H1 (cell line): ENCODE results near the gene KANSL1. TPM values are rescaled to one million over a fixed set of nuclear protein-coding genes. Genes with fewer than 3 reads are reported as not detected.

ENCODE experiments used
- CTCF ChIA-PET: fragments of 300-600 bp; sonication (Branson Sonifier 250); formaldehyde crosslinking; loops from one replicate; lab custom pipeline; 2021; ENCODE audit not compliant: partially characterized antibody; lab: Charles Lee
- POLR2A ChIA-PET: fragments of 300-600 bp; sonication (Branson Sonifier 250); formaldehyde crosslinking; loops from one replicate; lab custom pipeline; 2021; ENCODE audit warnings: inconsistent platforms; ENCODE audit not compliant: partially characterized antibody; lab: Charles Lee
- DNase-seq, 2 experiments: peaks; one replicate each; pipeline versions ENCODE4 v3.0.0 to v3.0.0-alpha.2; 2010 to 2022; ENCODE audit warnings: low spot score in 2 of 2, low read depth in 1 of 2, mixed read lengths in 1 of 2
- FAIRE-seq: peaks from 2 replicates; lab custom pipeline; 2011; peaks lifted over from hg19 to GRCh38; lab: Jason Lieb, UNC
- H2AFZ ChIP-seq: 2 replicates; pipeline ENCODE4 v1.8.1; 2012; ENCODE audit warnings: low read length, inconsistent platforms
- H2AK5ac ChIP-seq: 2 replicates; pipeline ENCODE4 v1.6.1; 2013; ENCODE audit warnings: low read depth, low read length
- H2BK120ac ChIP-seq: replicated peaks from 2 replicates; pipeline ENCODE3; 2013; ENCODE audit warnings: low read depth, low read length, inconsistent platforms
- H2BK12ac ChIP-seq: 2 replicates; pipeline ENCODE4 v1.6.1; 2013; ENCODE audit warnings: low read depth, low read length
- H2BK15ac ChIP-seq: 2 replicates; pipeline ENCODE4 v1.6.1; 2013; ENCODE audit warnings: low read length
- H2BK20ac ChIP-seq: 2 replicates; pipeline ENCODE4 v1.6.1; 2013; ENCODE audit warnings: low read length
- H2BK5ac ChIP-seq: 2 replicates; pipeline ENCODE4 v1.6.1; 2013; ENCODE audit warnings: low read depth, low read length
- H3K14ac ChIP-seq: 2 replicates; pipeline ENCODE4 v1.6.1; 2013; ENCODE audit warnings: inconsistent platforms; ENCODE audit not compliant: insufficient read length
- H3K18ac ChIP-seq: 2 replicates; pipeline ENCODE4 v1.6.1; 2013; ENCODE audit warnings: low read length; ENCODE audit errors: extremely low read depth
- H3K23ac ChIP-seq: 2 replicates; pipeline ENCODE4 v1.6.1; 2013; ENCODE audit warnings: inconsistent platforms; ENCODE audit not compliant: insufficient read length
- H3K23me2 ChIP-seq: 2 replicates; pipeline ENCODE4 v1.6.1; 2013; ENCODE audit warnings: low read depth, low read length
- H3K27ac ChIP-seq: 2 replicates; pipeline ENCODE4 v1.6.1; 2011; ENCODE audit warnings: low read depth, low read length, inconsistent platforms
- H3K27me3 ChIP-seq, 4 experiments: replicated peaks in 1 of 4; 1 replicate in 1 of 4; 2 replicates in 3 of 4; pipeline versions ENCODE4 v1.6.1 to v1.8.1; 2011 to 2013; ENCODE audit warnings: low read length in 3 of 4, mild to moderate bottlenecking in 3 of 4, inconsistent platforms in 2 of 4, mixed read lengths in 2 of 4, moderate library complexity in 1 of 4; ENCODE audit not compliant: control insufficient read depth in 3 of 4, insufficient read depth in 3 of 4; ENCODE audit errors: extremely low read depth in 1 of 4
- H3K36me3 ChIP-seq, 4 experiments: 2 replicates each; pipeline versions ENCODE4 v1.6.1 to v1.8.1; 2011 to 2013; ENCODE audit warnings: mild to moderate bottlenecking in 4 of 4, low read length in 3 of 4, moderate library complexity in 2 of 4, control low read depth in 1 of 4, inconsistent platforms in 1 of 4; ENCODE audit not compliant: insufficient read depth in 4 of 4, control insufficient read depth in 2 of 4
- H3K4ac ChIP-seq: replicated peaks from 2 replicates; pipeline ENCODE3; 2013; ENCODE audit warnings: low read length, low read depth, mixed read lengths, inconsistent platforms; ENCODE audit not compliant: insufficient read length
- H3K4me1 ChIP-seq, 4 experiments: replicated peaks in 1 of 4; 1 replicate in 1 of 4; 2 replicates in 3 of 4; pipeline versions ENCODE4 v1.6.1 to v1.8.1; 2011 to 2013; ENCODE audit warnings: low read length in 3 of 4, inconsistent platforms in 2 of 4, mixed read lengths in 1 of 4; ENCODE audit not compliant: insufficient read depth in 4 of 4, control insufficient read depth in 3 of 4
- H3K4me2 ChIP-seq, 2 experiments: 2 replicates each; pipeline versions ENCODE4 v1.6.1 to v1.8.1; 2011 to 2013; ENCODE audit warnings: low read depth in 2 of 2, low read length in 2 of 2, control low read depth in 1 of 2, inconsistent platforms in 1 of 2, mild to moderate bottlenecking in 1 of 2; ENCODE audit not compliant: insufficient read depth in 1 of 2
- H3K4me3 ChIP-seq, 4 experiments: fragments of 200-600, 300-600 bp in 1 of 4; sonication (generic), shearing (Covaris generic), sonication (Bioruptor Twin) in 1 of 4; 2 replicates each; pipeline versions ENCODE4 v1.5.1 to v1.8.1; 2011 to 2016; ENCODE audit warnings: low read length in 4 of 4, low read depth in 3 of 4, control low read depth in 2 of 4, inconsistent platforms in 2 of 4, mild to moderate bottlenecking in 2 of 4, mixed read lengths in 1 of 4, moderate library complexity in 1 of 4; ENCODE audit not compliant: insufficient read depth in 2 of 4; ENCODE audit errors: extremely low read depth in 1 of 4
- H3K56ac ChIP-seq: replicated peaks from 2 replicates; pipeline ENCODE3; 2013; ENCODE audit warnings: low read depth, mild to moderate bottlenecking, mixed read lengths, low read length, inconsistent platforms; ENCODE audit not compliant: insufficient read length
- H3K79me1 ChIP-seq: 2 replicates; pipeline ENCODE4 v1.6.1; 2013; ENCODE audit warnings: low read depth, low read length, control low read depth
- H3K79me2 ChIP-seq, 2 experiments: 2 replicates each; pipeline versions ENCODE4 v1.6.1 to v1.8.1; 2012 to 2013; ENCODE audit warnings: low read length in 2 of 2, mild to moderate bottlenecking in 2 of 2, inconsistent platforms in 1 of 2; ENCODE audit not compliant: insufficient read depth in 2 of 2, control insufficient read depth in 1 of 2
- H3K9ac ChIP-seq, 4 experiments: replicated peaks in 1 of 4; 1 replicate in 1 of 4; 2 replicates in 3 of 4; pipeline versions ENCODE4 v1.6.1 to v1.8.1; 2011 to 2013; ENCODE audit warnings: low read depth in 3 of 4, low read length in 3 of 4, control low read depth in 2 of 4, mild to moderate bottlenecking in 2 of 4, moderate library complexity in 2 of 4, inconsistent platforms in 1 of 4; ENCODE audit errors: extremely low read depth in 1 of 4
- H3K9me3 ChIP-seq, 2 experiments: 2 replicates each; pipeline versions ENCODE4 v1.6.1 to v1.8.1; 2012 to 2013; ENCODE audit warnings: mild to moderate bottlenecking in 2 of 2, moderate library complexity in 2 of 2, control low read depth in 1 of 2, inconsistent platforms in 1 of 2, low read depth in 1 of 2, low read length in 1 of 2, mixed read lengths in 1 of 2; ENCODE audit not compliant: insufficient read depth in 2 of 2
- H4K20me1 ChIP-seq, 2 experiments: replicated peaks in 1 of 2; 2 replicates each; pipeline versions ENCODE3 to v1.8.1; 2011 to 2013; ENCODE audit warnings: inconsistent platforms in 2 of 2, low read length in 2 of 2, mild to moderate bottlenecking in 1 of 2; ENCODE audit not compliant: insufficient read depth in 2 of 2, control insufficient read depth in 1 of 2
- H4K5ac ChIP-seq: 2 replicates; pipeline ENCODE4 v1.6.1; 2013; ENCODE audit warnings: low read length, low read depth, mixed read lengths, inconsistent platforms; ENCODE audit not compliant: insufficient read length
- H4K8ac ChIP-seq: 2 replicates; pipeline ENCODE4 v1.8.0; 2013; ENCODE audit warnings: mild to moderate bottlenecking, moderate library complexity, low read length, inconsistent platforms; ENCODE audit not compliant: insufficient read depth; ENCODE audit errors: extremely low read depth
- H4K91ac ChIP-seq: replicated peaks from 2 replicates; pipeline ENCODE3; 2013; ENCODE audit warnings: low read length, mixed read lengths, inconsistent platforms; ENCODE audit not compliant: insufficient read length
- BACH1 ChIP-seq: IDR thresholded peaks from 2 replicates; pipeline ENCODE4 v1.6.1; 2012; ENCODE audit warnings: low read length, improper control_type of control experiment
- CHD1 ChIP-seq: IDR thresholded peaks from 2 replicates; pipeline ENCODE4 v1.6.1; 2012; ENCODE audit warnings: low read depth, low read length, improper control_type of control experiment
- JUND ChIP-seq: IDR thresholded peaks from 2 replicates; pipeline ENCODE4 v1.6.1; 2011; ENCODE audit warnings: mild to moderate bottlenecking, improper control_type of control experiment, low read length
- POLR2AphosphoS5 ChIP-seq: IDR thresholded peaks from 2 replicates; pipeline ENCODE4 v1.6.1; 2011; ENCODE audit warnings: low read depth, low read length
- RAD21 ChIP-seq, 2 experiments: IDR thresholded peaks in 1 of 2; conservative IDR thresholded peaks in 1 of 2; 2 replicates each; pipeline ENCODE4 v1.6.1; 2011; ENCODE audit warnings: low read depth in 2 of 2, low read length in 2 of 2, improper control_type of control experiment in 1 of 2, inconsistent platforms in 1 of 2, mild to moderate bottlenecking in 1 of 2, moderate library complexity in 1 of 2
- RXRA ChIP-seq: IDR thresholded peaks from 2 replicates; pipeline ENCODE4 v1.6.1; 2011; ENCODE audit warnings: low read depth, mild to moderate bottlenecking, low read length, moderate library complexity; ENCODE audit not compliant: insufficient read depth
- SIN3A ChIP-seq, 2 experiments: IDR thresholded peaks in 1 of 2; conservative IDR thresholded peaks in 1 of 2; 2 replicates each; pipeline ENCODE4 v1.6.1; 2011 to 2012; ENCODE audit warnings: low read length in 2 of 2, improper control_type of control experiment in 1 of 2, low read depth in 1 of 2, mild to moderate bottlenecking in 1 of 2
- SIX5 ChIP-seq: IDR thresholded peaks from 2 replicates; pipeline ENCODE4 v1.6.1; 2011; ENCODE audit warnings: mild to moderate bottlenecking, low read depth, low read length
- SP1 ChIP-seq: IDR thresholded peaks from 2 replicates; pipeline ENCODE4 v1.6.1; 2011; ENCODE audit warnings: low read depth, low read length
- SP2 ChIP-seq: IDR thresholded peaks from 2 replicates; pipeline ENCODE4 v1.6.1; 2012; ENCODE audit warnings: mild to moderate bottlenecking, low read length, inconsistent platforms
- SRF ChIP-seq: IDR thresholded peaks from 2 replicates; pipeline ENCODE4 v1.6.1; 2011; ENCODE audit warnings: mild to moderate bottlenecking, low read depth, low read length, moderate library complexity
- TBP ChIP-seq: IDR thresholded peaks from 2 replicates; pipeline ENCODE4 v1.6.1; 2011; ENCODE audit warnings: low read depth, low read length, improper control_type of control experiment
- TEAD4 ChIP-seq: IDR thresholded peaks from 2 replicates; pipeline ENCODE4 v1.6.1; 2012; ENCODE audit warnings: low read depth, low read length, inconsistent platforms, mixed read lengths
- whole genome bisulfite sequencing, 2 experiments: shearing (Covaris generic) in 1 of 2; methylation state at CpG; one replicate each; pipeline versions ENCODE4 v1.1.6 to v1.1.7; 2013 to 2015; ENCODE audit warnings: low lambda C conversion rate in 2 of 2, mixed read lengths in 2 of 2, inconsistent platforms in 1 of 2, low coverage in 1 of 2, missing lambda C conversion rate in 1 of 2; ENCODE audit not compliant: insufficient replicate concordance in 2 of 2, insufficient coverage in 1 of 2, insufficient read length in 1 of 2; ENCODE audit errors: extremely low coverage in 1 of 2, missing lambda C conversion rate in 1 of 2; 5-methylcytosine and 5-hydroxymethylcytosine counted together
- polyA plus RNA-seq, 7 experiments: library from polyadenylated mRNA; depleted of rRNA in 3 of 7; stranded (reverse) in 5 of 7; unstranded in 2 of 7; fragments of >200 nt in 5 of 7; fragments of 200-250 nt in 2 of 7; gene quantifications; 1 replicate in 5 of 7; 2 replicates in 1 of 7; 4 replicates in 1 of 7; pipeline versions ENCODE4 v1.2.1 to v1.2.3, GENCODE V29; 2011 to 2013; ENCODE audit warnings: missing spikeins in 2 of 7, mixed read lengths in 2 of 7
- total RNA-seq: library from RNA; stranded (reverse); fragmentation: NEBNext Ultra II Directional; extraction: Animal tissue kit (Norgen Biotek cat#: 25700); gene quantifications from 2 replicates; pipeline ENCODE4 v1.2.1, GENCODE V29; 2021
- TF ChIP-seq, protein P1 (sequence below): IDR thresholded peaks from 2 replicates; pipeline ENCODE4 v1.6.1; 2012; ENCODE audit warnings: inconsistent platforms

KANSL1 gene
- total and polyA plus RNA-seq, 2 of the 8 experiments (the other 6 are each of a cell fraction or from before 2014, with no cell fraction given) = 34.0 to 128 TPM

- H3K23ac ChIP-seq = no peak overlapping the region
- no peak overlapping the region for H2BK5ac ChIP-seq
- H3K27ac ChIP-seq = no peak overlapping the region
- H3K36me3 ChIP-seq = peaks cover 38 to 86% (median 74%) of the 10 kb centered on the region in 4 experiments
- H4K91ac ChIP-seq = no peak overlapping the region
- peaks cover 0 to 4% of the 10 kb centered on the region in 2 experiments; a peak in 1 of 4 replicates for H3K79me2 ChIP-seq
- no peaks in the 10 kb centered on the region for H3K4me1 ChIP-seq
- H3K9ac ChIP-seq = no peak overlapping the region
- no peak overlapping the region for H2BK120ac ChIP-seq
- 93% methylated on average over 12 of the region's 12 CpGs; no CpG with 5 or more reads in 1 of the 2 experiments for WGBS, 2 experiments
- no peak for FAIRE-seq
- no peak overlapping the region for H2BK20ac ChIP-seq
- H4K5ac ChIP-seq = no peak overlapping the region
- no peak overlapping the region for H2AK5ac ChIP-seq
- H3K14ac ChIP-seq = no peak overlapping the region
- no peak overlapping the region for H2BK12ac ChIP-seq
- no peak overlapping the region for H2BK15ac ChIP-seq
- H3K4me2 ChIP-seq = no peak overlapping the region
- no peaks in the 10 kb centered on the region for H3K23me2 ChIP-seq
- no peak overlapping the region; the same call in 1 of the 2 replicates for H4K8ac ChIP-seq
- DNase-seq = no peak
- H2AFZ ChIP-seq = no peak overlapping the region
- no peak overlapping the region for H3K4me3 ChIP-seq
- H4K20me1 ChIP-seq = peaks cover 0 to 11% of the 10 kb centered on the region in 2 experiments
- H3K79me1 ChIP-seq = no peaks in the 10 kb centered on the region
- CTCF ChIA-PET = interaction anchor here (1.2 to 3.5 kb wide), 6 partner anchors 10 to 36 kb away, joined by 3 to 15 read pairs (median 6); no protein-coding TSS in a partner anchor
- no peaks in the 10 kb centered on the region for H3K9me3 ChIP-seq
- no peak overlapping the region for H3K18ac ChIP-seq
- H3K4ac ChIP-seq = no peak overlapping the region
- no peak overlapping the region for H3K56ac ChIP-seq
- POLR2A ChIA-PET = interaction anchor here (2.2 to 4.3 kb wide), 2 partner anchors 11 to 155 kb away, joined by 6 to 16 read pairs; partner anchors contain the start of gene KANSL1
- no peaks in the 10 kb centered on the region for H3K27me3 ChIP-seq
- no peak for TF ChIP-seq JUND
- no peak for TF ChIP-seq TEAD4
- no peak for TF ChIP-seq BACH1
- TF ChIP-seq, protein P1, sequence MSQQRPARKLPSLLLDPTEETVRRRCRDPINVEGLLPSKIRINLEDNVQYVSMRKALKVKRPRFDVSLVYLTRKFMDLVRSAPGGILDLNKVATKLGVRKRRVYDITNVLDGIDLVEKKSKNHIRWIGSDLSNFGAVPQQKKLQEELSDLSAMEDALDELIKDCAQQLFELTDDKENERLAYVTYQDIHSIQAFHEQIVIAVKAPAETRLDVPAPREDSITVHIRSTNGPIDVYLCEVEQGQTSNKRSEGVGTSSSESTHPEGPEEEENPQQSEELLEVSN = no peak
- no peak for TF ChIP-seq SP2
- no peak for TF ChIP-seq CHD1
- no peak for TF ChIP-seq TBP
- no peak; the same call in 1 of the 2 replicates for TF ChIP-seq POLR2AphosphoS5
- TF ChIP-seq SIX5 = no peak
- no peak for TF ChIP-seq SP1
- no peak for TF ChIP-seq RXRA
- TF ChIP-seq SRF = no peak
- TF ChIP-seq SIN3A (conservative IDR thresholded peaks at IDR 0.05 in 1 of 2, IDR thresholded peaks at IDR 0.05 in 1 of 2; ENCODE audit: low read depth in 1 of 2, low read length in 2 of 2) = no peak
- TF ChIP-seq RAD21 (IDR thresholded peaks at IDR 0.05 in 1 of 2, conservative IDR thresholded peaks at IDR 0.05 in 1 of 2; ENCODE audit: low read depth in 2 of 2, low read length in 2 of 2) = no peak
Observed at GRCh38 chr17:46038937-46039336, 154.3 kb downstream of the KANSL1 start.
